Activated CD4-positive, CD25-positive, alpha-beta regulatory T cell treated with anti-CD3 and anti-CD28 coated beads, Interleukin-2, amount 50 U/mL, for 24 hours (primary cell): ENCODE data around the gene WHRN.

ENCODE experiments used
- ATAC-seq, 2 donors: fragments of 150-1000 bp; cut with Tn5 transposase; one replicate each; pipeline ENCODE4 v1.10.0; 2021; ENCODE audit warnings: mild to moderate bottlenecking in 1 of 2, moderate library complexity in 1 of 2

WHRN gene

GRCh38 chr9:114446672-114447450, 58.4 kb downstream of the WHRN start:
- ATAC-seq = no peak

- no peak for ATAC-seq
These were observed 59.2 kb downstream of the WHRN start for GRCh38 chr9:114446036-114446435.

GRCh38 chr9:114445616-114446015, 59.7 kb downstream of the WHRN start:
- no peak for ATAC-seq

- no peak for ATAC-seq
These were observed 63.3 kb downstream of the WHRN start for GRCh38 chr9:114442022-114442421.

GRCh38 chr9:114437401-114437893, 67.8 kb downstream of the WHRN start:
- ATAC-seq = no peak

- ATAC-seq = no peak
These were observed 70.4 kb downstream of the WHRN start for GRCh38 chr9:114434878-114435311.

- ATAC-seq = no peak
These were observed 71.5 kb downstream of the WHRN start for GRCh38 chr9:114433720-114434255.

- no peak for ATAC-seq
These were observed 72.2 kb downstream of the WHRN start for GRCh38 chr9:114433086-114433485.

- ATAC-seq = no peak
These were observed 72.8 kb downstream of the WHRN start for GRCh38 chr9:114432323-114433067.

GRCh38 chr9:114431770-114432169, 73.5 kb downstream of the WHRN start:
- ATAC-seq = no peak

- no peak for ATAC-seq
These were observed 74.3 kb downstream of the WHRN start for GRCh38 chr9:114431003-114431402.

- no peak for ATAC-seq
These were observed 74.8 kb downstream of the WHRN start for GRCh38 chr9:114430457-114430856.

GRCh38 chr9:114429488-114429887, 75.8 kb downstream of the WHRN start:
- ATAC-seq = no peak

GRCh38 chr9:114428466-114428865, 76.8 kb downstream of the WHRN start:
- ATAC-seq = no peak

- ATAC-seq = no peak
These were observed 77.6 kb downstream of the WHRN start for GRCh38 chr9:114427644-114428043.

- no peak for ATAC-seq
These were observed 79.0 kb downstream of the WHRN start for GRCh38 chr9:114426046-114426948.

- ATAC-seq = no peak
These were observed 80.1 kb downstream of the WHRN start for GRCh38 chr9:114425126-114425525.

- no peak for ATAC-seq
These were observed 81.1 kb downstream of the WHRN start for GRCh38 chr9:114424126-114424525.

GRCh38 chr9:114423181-114423580, 82.1 kb downstream of the WHRN start:
- ATAC-seq = no peak

- no peak for ATAC-seq
These were observed 84.1 kb downstream of the WHRN start for GRCh38 chr9:114421147-114421546.

- ATAC-seq = no peak
These were observed 85.5 kb downstream of the WHRN start for GRCh38 chr9:114419796-114420195.

- ATAC-seq = no peak
These were observed 87.2 kb downstream of the WHRN start for GRCh38 chr9:114418053-114418452.

GRCh38 chr9:114417511-114417910, 87.8 kb downstream of the WHRN start:
- no peak for ATAC-seq
